Stimulated activated naive CD8-positive, alpha-beta T cell treated with anti-CD3 and anti-CD28 coated beads, Interleukin-15, Interleukin-2, amounts not matched to agents 100 ng/mL and 50 ng/mL, for 24 hours (primary cell): ENCODE data around the gene NMS.
"Not testable (repeated sequence)": the region's sequence is repeated elsewhere in the genome, so short reads cannot be mapped to it uniquely, and the experiment has no call there.

Experiments
- H3K27ac Mint-ChIP-seq: one replicate; pipeline ENCODE4 v1.8.0; 2021; ENCODE audit warnings: mild to moderate bottlenecking, mixed read lengths
- H3K27me3 Mint-ChIP-seq: one replicate; pipeline ENCODE4 v1.8.0; 2021; ENCODE audit warnings: mixed read lengths
- H3K36me3 Mint-ChIP-seq: one replicate; pipeline ENCODE4 v1.8.0; 2021; ENCODE audit warnings: low read depth, mixed read lengths
- H3K4me1 Mint-ChIP-seq: one replicate; pipeline ENCODE4 v1.8.0; 2021; ENCODE audit warnings: low read depth, mixed read lengths
- H3K4me3 Mint-ChIP-seq: one replicate; pipeline ENCODE4 v1.8.0; 2021; ENCODE audit warnings: mild to moderate bottlenecking, mixed read lengths
- H3K9me3 Mint-ChIP-seq: one replicate; pipeline ENCODE4 v1.8.0; 2021; ENCODE audit warnings: mixed read lengths

NMS gene

DNA sequence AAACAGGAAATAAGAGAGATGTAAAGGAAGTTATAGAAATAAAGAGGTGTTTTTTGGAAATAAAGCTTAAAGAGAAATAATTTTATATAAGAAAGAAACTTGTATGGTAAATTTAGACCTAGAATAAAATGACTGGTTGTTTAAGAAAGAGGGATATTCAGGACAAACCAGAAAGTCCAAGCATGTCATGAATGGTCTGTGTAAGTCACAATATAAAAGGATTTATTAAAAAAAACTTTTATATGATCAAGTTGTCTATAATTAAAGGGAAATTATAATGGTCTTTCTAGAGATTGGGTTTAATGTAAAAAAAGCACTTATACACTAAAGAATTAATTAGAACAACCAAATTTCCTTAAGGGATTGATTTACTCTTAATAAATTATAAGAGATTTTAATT is 13.9 kb upstream of the NMS start:
- H3K27ac Mint-ChIP-seq, H3K36me3 Mint-ChIP-seq, H3K27me3 Mint-ChIP-seq, H3K4me3 Mint-ChIP-seq, H3K4me1 Mint-ChIP-seq: not testable (repeated sequence)
- H3K9me3 Mint-ChIP-seq, result peaks cover 20% of the 10 kb centered on the region

DNA sequence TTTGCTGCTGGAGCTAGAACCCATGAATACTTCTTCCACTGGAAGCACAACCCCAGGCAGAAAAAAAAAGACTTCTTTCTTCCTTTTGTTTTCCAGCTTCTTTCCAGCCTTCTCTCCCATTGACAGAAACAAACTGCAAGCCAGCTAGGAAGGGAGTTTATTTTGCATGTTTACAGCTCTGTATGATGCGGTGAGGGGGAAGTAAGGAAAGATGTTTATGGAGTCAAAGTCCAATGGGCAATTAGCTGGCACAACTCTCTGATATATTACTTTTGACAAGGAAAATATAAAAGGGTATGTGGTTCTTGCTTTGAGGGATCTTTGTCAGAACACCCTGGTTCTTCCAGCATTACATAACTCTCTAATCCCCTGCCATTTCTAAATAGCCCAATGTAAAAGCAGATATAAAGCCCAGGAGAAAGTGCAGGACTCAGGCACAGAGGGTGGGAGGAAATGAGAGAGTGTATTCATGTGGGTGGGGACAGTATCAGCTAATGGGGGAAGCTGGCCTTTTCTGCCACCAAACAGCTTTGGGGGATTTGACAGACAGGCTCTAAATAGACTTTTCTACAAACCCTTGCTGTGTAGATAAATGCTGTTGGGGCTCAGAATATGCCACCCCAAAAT is 9.3 kb upstream of the NMS start:
- peaks cover 16% of the 10 kb centered on the region for H3K9me3 Mint-ChIP-seq

GRCh38 chr2:100470898-100471514 is 724 bp downstream of the NMS start:
- H3K4me3 Mint-ChIP-seq, result no peak overlapping the region
- no peak overlapping the region for H3K27ac Mint-ChIP-seq
- no peaks in the 10 kb centered on the region for H3K4me1 Mint-ChIP-seq
- no peaks in the 10 kb centered on the region for H3K9me3 Mint-ChIP-seq
- peaks cover 48% of the 10 kb centered on the region for H3K27me3 Mint-ChIP-seq
- H3K36me3 Mint-ChIP-seq, result no peaks in the 10 kb centered on the region

More for the DNA sequence above, 9.3 kb upstream of the NMS start:
- Mint-ChIP-seq H3K36me3 (peaks cover 6% of the 10 kb centered on the region), H3K27ac (no peak overlapping the region), H3K4me1 (no peaks in the 10 kb centered on the region), H3K27me3 (peaks cover 18% of the 10 kb centered on the region), H3K4me3 (no peak overlapping the region)

DNA sequence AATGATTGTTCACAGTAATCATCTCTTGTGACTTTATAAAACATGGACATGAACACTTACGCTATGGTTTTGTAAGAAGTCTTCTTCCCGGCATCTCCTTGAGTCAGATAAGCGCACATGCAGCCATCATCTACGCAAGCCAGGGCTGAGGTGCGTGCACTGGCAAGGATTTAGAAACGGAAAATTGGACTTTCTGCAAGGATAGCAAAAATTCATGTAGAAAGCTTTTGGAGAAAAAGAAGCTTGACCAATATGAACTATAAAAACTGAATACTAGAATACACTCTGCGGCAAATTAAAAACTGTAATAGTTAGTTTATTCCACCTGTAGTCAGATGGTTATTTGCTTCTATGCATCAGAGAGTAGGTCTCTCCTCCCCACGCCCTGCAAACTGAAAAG is 6.3 kb downstream of the NMS start:
- Mint-ChIP-seq H3K9me3 (no peaks in the 10 kb centered on the region), H3K4me1 (no peaks in the 10 kb centered on the region), H3K36me3 (no peaks in the 10 kb centered on the region), H3K4me3 (no peak overlapping the region), H3K27me3 (peaks cover 20% of the 10 kb centered on the region), H3K27ac (no peak overlapping the region)

GRCh38 chr2:100482741-100483140 is 12.5 kb downstream of the NMS start:
- no peaks in the 10 kb centered on the region for H3K4me1 Mint-ChIP-seq
- no peaks in the 10 kb centered on the region for H3K9me3 Mint-ChIP-seq
- H3K27ac Mint-ChIP-seq, result no peak overlapping the region
- H3K36me3 Mint-ChIP-seq, result no peaks in the 10 kb centered on the region
- H3K4me3 Mint-ChIP-seq, result no peak overlapping the region
- H3K27me3 Mint-ChIP-seq, result peaks cover 9% of the 10 kb centered on the region

DNA sequence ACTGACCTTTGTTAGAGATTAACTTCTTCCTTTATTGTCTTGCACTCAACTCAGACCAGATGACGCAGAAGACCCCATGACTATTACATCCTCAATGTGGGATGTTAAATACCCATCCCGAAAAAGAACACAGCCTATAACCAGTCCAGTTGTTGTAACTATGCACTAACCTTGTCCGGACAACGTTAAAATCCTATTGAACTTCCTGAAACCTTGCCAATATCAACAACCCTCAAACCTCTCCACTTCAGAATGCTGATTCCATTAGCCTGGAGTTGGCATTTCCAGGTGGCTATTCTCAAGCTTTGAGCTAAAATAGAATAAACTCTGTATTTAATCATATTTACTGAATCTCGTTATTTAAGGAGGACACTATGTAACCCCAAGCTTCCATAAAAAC is 13.6 kb downstream of the NMS start:
- Mint-ChIP-seq H3K9me3 (no peaks in the 10 kb centered on the region), H3K27me3 (peaks cover 9% of the 10 kb centered on the region), H3K27ac (no peak overlapping the region), H3K4me1 (no peaks in the 10 kb centered on the region), H3K4me3 (no peak overlapping the region), H3K36me3 (no peaks in the 10 kb centered on the region)

- Mint-ChIP-seq H3K36me3 (no peaks in the 10 kb centered on the region), H3K27ac (no peak overlapping the region), H3K4me3 (no peak overlapping the region), H3K27me3 (peaks cover 9% of the 10 kb centered on the region), H3K9me3 (no peaks in the 10 kb centered on the region), H3K4me1 (no peaks in the 10 kb centered on the region)
These were observed 14.1 kb downstream of the NMS start for GRCh38 chr2:100484390-100484789.

DNA sequence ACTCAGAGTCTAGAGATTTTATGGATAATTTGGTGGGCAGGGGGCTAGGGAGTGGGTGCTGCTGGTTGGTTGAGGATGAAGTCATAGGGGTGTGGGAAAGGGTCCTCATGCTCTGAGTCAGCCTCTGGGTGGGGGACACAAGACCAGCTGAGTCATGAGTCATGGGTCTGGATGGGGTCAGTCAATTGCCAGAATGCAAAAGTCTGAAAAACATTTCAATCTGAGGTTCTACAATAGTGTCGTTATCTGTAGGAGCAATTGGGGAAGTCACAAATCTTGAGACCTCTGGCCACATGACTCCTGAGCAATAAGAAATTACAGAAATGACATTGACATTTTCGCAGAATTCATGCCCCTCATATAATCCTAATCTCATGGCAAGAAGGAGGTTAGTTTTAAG is 15.1 kb downstream of the NMS start:
- no peaks in the 10 kb centered on the region for H3K9me3 Mint-ChIP-seq
- no peaks in the 10 kb centered on the region for H3K36me3 Mint-ChIP-seq
- H3K27ac Mint-ChIP-seq, result no peak overlapping the region
- no peak overlapping the region for H3K4me3 Mint-ChIP-seq
- H3K27me3 Mint-ChIP-seq, result peaks cover 9% of the 10 kb centered on the region
- H3K4me1 Mint-ChIP-seq, result no peaks in the 10 kb centered on the region

- H3K4me3 Mint-ChIP-seq, result no peak overlapping the region
- peaks cover 3% of the 10 kb centered on the region for H3K9me3 Mint-ChIP-seq
- peaks cover 19% of the 10 kb centered on the region for H3K27me3 Mint-ChIP-seq
- no peaks in the 10 kb centered on the region for H3K36me3 Mint-ChIP-seq
- no peak overlapping the region for H3K27ac Mint-ChIP-seq
- H3K4me1 Mint-ChIP-seq, result no peaks in the 10 kb centered on the region
These were observed 24.4 kb downstream of the NMS start for GRCh38 chr2:100494712-100495111.

GRCh38 chr2:100502782-100503181 is 32.5 kb downstream of the NMS start:
- Mint-ChIP-seq H3K27me3 (peaks cover 39% of the 10 kb centered on the region), H3K27ac (no peak overlapping the region), H3K9me3 (peaks cover 23% of the 10 kb centered on the region), H3K4me3 (no peak overlapping the region), H3K4me1 (no peaks in the 10 kb centered on the region), H3K36me3 (no peaks in the 10 kb centered on the region)

GRCh38 chr2:100504542-100504941 is 34.3 kb downstream of the NMS start:
- peaks cover 32% of the 10 kb centered on the region for H3K9me3 Mint-ChIP-seq
- H3K4me3 Mint-ChIP-seq, result no peak overlapping the region
- H3K27ac Mint-ChIP-seq, result no peak overlapping the region
- no peaks in the 10 kb centered on the region for H3K36me3 Mint-ChIP-seq
- H3K27me3 Mint-ChIP-seq, result peaks cover 31% of the 10 kb centered on the region
- no peaks in the 10 kb centered on the region for H3K4me1 Mint-ChIP-seq

DNA sequence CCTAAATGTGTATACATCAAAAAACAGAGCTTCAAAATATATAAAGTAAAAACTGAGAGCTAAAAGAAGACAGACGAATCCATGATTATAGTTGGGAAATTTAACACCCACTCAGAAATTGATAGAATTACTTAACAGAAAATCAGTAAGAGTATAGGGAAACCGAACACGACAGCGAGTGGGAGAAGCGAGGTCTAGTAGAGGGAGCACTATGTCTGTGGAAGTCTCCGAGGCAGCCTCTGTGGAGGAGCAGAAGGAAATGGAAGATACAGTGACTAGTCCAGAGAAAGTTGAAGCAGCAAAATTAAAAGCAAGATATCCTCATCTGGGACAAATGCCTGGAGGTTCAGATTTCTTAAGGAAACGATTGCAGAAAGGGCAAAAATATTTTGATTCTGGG is 38.8 kb downstream of the NMS start:
- Mint-ChIP-seq H3K4me1 (no peaks in the 10 kb centered on the region), H3K27me3 (peaks cover 8% of the 10 kb centered on the region), H3K36me3 (no peaks in the 10 kb centered on the region), H3K9me3 (peaks cover 17% of the 10 kb centered on the region), H3K4me3 (no peak overlapping the region), H3K27ac (no peak overlapping the region)

DNA sequence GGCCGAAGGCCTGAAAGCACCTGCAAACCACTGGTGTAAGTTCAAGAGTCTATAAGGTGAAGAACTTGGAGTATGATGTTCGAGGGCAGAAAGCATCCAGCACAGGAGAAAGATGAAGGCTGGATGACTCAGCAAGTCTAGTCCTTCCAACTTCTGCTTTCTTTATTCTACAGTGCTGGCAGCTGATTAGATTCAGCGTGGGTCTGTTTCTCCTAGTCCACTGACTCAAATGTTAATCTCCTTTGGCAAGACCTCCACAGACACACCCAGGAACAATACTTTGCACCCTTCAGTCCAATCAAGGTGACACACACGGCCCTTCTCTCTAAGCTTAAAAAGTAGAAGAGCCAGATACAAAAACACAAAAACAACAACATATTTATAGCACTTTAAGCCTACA is 43.4 kb downstream of the NMS start:
- H3K27me3 Mint-ChIP-seq, result peaks cover 4% of the 10 kb centered on the region
- no peak overlapping the region for H3K27ac Mint-ChIP-seq
- no peaks in the 10 kb centered on the region for H3K36me3 Mint-ChIP-seq
- no peaks in the 10 kb centered on the region for H3K4me1 Mint-ChIP-seq
- H3K9me3 Mint-ChIP-seq, result peaks cover under 1% of the 10 kb centered on the region
- H3K4me3 Mint-ChIP-seq, result no peak overlapping the region

- Mint-ChIP-seq H3K4me3 (no peak overlapping the region), H3K9me3 (peaks cover 3% of the 10 kb centered on the region), H3K27me3 (peaks cover 4% of the 10 kb centered on the region), H3K36me3 (no peaks in the 10 kb centered on the region), H3K4me1 (no peaks in the 10 kb centered on the region), H3K27ac (no peak overlapping the region)
These were observed 47.3 kb downstream of the NMS start for GRCh38 chr2:100517556-100517955.

- Mint-ChIP-seq H3K27ac (no peak overlapping the region), H3K4me1 (no peaks in the 10 kb centered on the region), H3K4me3 (no peak overlapping the region), H3K27me3 (peaks cover 4% of the 10 kb centered on the region), H3K9me3 (peaks cover 3% of the 10 kb centered on the region), H3K36me3 (no peaks in the 10 kb centered on the region)
These were observed 48.5 kb downstream of the NMS start for GRCh38 chr2:100518801-100519200.

DNA sequence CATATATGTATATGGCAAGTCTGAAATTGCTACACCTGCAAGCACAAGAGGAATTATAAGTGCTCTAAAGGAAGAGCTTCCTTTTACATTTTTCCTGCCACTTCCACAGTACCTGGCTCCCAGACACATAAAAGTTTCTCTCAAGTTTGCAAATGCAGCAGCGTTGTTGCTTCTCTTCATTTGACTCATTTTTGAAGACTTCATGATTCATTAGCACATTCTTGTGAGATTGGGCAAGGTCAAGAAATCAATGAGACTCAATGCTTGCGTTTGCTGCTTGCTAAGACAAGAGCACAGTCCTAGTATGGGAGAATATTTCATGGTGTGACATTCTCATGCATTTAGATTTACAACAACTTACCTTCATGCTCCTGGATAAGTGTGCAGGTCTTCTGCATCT is 49.9 kb downstream of the NMS start:
- Mint-ChIP-seq H3K4me1 (no peaks in the 10 kb centered on the region), H3K27me3 (peaks cover 4% of the 10 kb centered on the region), H3K9me3 (peaks cover 3% of the 10 kb centered on the region), H3K27ac (no peak overlapping the region), H3K36me3 (no peaks in the 10 kb centered on the region), H3K4me3 (no peak overlapping the region)
